Activated CD8-positive, alpha-beta memory T cell treated with anti-CD3 and anti-CD28 coated beads, Interleukin-2, amount 50 U/mL, for 4 hours (primary cell): ENCODE results near the gene CRADD.
"Not testable (repeated sequence)": the region's sequence is repeated elsewhere in the genome, so short reads cannot be mapped to it uniquely, and the experiment has no call there.

ENCODE experiments used
- DNase-seq: peaks from one replicate; pipeline ENCODE4 v3.0.0-alpha.2; 2020

CRADD gene

DNA sequence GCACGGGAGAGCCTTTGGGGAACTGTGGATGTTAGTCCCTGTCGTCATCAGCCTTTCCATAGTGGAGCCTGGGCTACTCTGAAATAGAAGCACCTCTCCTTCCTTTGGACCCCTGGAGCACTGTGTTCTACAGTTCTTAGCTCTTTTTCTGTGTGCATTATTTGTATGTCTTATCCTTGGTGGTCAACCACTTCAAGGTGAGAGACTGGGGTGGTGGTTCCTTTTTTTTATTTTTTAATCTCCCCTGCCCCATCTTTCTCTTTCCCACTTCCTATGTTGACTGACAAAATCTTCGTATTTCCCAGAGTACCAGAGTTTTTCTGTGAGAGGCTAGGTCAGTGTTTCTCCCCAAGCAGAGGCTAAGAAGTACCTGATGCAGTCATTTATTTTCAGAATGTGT lies 111.7 kb downstream of the CRADD start:
- DNase-seq = no peak

DNA sequence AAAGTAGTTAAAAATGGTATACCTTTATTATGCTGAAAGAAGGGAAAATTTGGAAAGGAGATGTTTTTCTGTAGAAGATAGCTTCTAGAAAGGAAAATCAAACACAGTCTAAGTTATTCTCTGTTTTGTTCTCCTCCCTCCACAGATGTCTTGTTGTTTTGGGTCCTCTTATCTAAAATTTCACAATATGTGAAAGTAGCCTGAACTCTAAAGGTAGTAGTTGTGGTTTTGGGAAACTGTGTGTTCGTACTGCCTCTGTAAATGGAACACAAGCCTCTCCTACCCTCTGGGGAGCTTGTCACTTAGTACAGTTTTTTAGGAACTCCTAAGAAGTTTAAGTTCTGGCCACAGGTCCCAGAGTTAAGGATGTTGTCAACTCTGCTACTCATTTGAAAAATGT lies 112.6 kb downstream of the CRADD start:
- no peak for DNase-seq

DNA sequence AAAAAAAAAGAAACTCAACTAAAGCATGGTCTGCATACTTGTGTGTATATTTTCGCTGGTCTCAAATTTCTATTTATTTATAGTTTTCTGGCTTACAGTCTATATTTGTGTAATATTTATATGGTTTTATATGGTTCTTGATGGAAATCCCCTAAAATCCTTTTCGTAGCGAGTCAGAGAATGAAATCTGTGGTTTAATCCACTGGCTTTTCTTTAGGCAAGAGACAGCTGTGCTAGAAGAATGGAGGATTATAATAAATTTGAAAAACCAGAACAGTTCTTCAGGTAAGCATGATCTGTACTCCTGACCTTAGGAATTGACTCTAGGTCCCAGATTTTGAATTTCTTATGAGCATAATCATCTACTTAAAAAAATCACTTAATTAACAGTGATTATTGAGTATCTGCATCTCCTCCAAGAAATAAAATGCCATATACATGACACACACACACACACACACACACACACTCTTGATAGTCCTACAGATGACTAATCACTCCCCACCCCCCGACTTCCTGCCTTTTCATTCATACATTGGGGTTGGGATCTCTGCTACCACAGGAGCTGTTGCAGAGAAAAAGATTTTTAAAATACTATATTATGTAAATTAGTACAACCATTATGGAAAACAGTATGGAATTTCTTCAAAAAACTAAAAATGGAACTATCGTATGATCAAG lies 113.4 kb downstream of the CRADD start:
- peak; percentile 26 for DNase-seq

DNA sequence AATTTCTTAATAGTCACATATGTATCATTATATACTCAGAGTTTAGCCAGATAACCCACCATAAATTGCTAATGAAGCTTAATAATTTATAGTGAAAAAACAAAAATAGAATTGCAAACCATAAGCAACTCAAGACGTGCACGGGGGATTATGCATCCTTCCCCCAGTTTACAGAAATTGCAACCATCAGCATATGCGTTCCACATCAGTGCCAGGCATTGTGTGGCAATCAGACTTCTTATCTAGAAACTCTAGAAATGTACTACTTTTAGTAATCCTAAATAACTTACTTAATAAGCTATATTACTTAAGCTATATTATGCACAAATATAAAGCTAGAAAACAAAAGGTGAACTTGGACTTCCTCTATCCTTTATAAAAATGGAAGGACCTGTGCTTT lies 115.8 kb downstream of the CRADD start:
- no peak for DNase-seq

DNA sequence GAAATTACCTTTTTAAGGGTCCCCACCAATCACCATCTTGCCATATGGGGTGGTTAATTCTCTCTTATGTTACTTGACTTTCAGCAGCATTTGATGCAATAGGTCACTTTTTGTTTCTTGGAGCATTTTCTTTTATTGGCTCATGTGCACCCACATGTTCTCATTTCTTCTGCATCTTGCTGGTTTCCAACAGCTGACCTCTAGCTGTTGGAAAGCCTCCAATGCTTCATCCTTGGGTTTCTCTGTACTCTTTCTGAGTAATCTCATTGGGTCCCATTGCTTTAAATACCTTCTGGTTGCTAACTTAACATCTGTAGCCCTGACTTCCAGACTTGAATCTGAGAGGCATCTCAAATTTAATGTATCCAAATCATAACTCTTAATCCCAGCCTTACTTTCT lies 116.8 kb downstream of the CRADD start:
- DNase-seq = no peak

DNA sequence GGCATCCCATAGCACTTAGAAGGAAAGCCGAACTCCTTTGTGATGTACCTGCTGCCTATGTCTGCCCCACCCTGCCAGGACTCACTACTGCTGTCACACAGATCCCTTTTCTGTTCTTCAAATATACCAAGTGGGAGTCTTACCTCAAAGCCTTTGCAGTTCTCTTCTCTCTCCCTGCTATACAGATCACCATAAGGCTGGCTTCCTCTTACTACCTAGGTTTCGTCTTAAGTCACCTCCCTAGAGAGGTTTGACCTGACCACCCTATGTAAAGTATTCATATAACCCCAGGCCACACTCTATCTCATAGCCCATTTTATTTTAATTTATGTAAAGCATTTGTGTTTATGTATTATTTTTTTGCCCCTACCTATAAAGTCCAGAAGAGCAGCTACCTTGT lies 117.6 kb downstream of the CRADD start:
- no peak for DNase-seq

DNA sequence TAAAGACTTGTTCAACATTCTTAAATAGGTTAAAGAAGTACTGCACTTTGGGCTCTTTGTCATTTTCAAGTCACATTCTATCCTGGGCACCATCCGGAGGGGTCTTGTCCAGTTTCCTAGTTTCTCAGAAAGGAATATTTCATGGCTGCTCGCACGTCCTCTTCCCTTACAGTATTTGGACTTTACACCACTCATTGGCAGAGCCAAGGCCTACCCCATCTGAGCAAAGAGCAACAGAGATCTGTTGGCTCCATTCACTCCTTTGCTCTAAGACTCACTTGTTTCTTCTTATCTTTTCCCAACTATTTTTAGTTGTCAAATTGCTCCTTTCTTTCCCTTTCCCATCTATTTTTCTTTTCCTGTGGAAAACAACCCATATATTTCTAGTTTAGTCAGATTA lies 118.2 kb downstream of the CRADD start:
- no peak for DNase-seq

DNA sequence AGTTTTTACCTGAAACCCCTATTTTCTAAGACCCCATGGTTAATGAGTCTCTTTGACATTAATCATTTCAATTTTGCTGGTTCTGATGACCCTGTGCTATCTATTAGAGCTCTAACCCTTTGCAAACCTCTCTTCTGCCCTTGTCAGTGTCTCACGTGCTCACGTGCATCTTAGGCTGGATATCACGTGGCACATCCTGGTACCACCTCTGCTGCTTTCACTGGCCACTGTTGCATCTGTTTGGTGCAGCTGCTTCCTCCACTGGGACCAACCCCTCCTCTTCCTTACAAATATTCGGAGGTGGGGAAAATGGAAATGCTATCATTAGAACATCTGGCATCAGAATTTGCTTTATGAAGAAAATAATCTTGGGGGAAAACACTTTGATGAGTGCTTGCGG lies 119.6 kb downstream of the CRADD start:
- DNase-seq = no peak

DNA sequence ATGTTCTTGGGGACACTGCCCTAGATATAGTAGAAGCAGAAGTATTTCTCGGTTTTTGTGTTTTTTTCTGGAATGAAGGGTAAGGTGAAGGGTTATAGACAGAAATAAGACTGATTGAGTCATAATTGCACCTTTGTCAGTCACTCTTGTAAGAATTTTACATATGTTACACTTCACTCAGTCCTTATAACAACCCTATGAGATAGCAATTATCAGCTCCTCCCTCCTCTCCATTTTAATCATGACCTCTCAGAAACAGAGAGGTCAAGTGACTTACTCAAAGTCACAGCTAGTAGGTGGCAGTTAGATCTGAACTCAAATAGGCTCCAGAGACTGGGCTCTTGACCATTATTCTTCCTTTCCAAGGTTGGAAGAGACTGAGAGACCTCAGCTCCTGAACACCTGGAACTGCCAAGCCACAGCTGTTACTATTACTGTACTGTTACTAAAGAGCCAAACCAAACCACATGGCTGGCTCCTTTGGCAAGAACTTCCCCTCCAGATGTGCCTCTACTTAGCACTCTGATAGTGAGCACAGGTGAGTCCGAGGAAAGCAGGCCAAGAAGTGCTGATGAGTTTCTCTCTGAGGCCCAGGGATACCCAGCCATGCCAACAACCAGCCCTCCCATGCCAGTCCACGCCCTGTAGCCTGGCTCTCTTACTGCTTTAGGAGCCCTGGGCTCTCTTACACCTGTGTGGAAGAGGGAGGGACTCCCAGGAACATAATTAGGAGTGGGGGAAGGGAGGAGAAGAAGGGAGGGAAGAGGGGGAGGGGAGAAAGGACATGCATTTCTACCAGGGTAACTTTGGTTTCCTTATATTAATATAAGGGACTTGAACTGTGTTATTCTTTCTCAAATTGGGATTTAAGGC lies 121.3 kb downstream of the CRADD start:
- no peak for DNase-seq

DNA sequence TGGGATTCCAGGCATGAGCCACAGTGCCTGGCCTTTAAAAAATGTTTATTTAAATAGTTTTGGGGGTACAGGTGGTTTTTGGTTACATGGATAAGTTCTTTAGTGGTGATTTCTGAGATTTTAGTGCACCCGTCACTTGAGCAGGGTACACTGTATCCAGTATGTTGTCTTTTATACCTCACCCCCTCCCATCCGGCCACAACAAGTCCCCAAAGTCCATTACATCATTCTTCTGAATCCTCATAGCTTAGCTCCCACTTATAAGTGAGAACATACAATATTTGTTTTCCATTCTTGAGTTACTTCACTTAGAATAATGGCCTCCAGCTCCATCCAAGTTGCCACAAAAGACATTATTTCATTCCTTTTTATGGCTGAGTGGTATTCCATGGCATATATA lies 124.5 kb downstream of the CRADD start:
- DNase-seq = not testable (repeated sequence)

DNA sequence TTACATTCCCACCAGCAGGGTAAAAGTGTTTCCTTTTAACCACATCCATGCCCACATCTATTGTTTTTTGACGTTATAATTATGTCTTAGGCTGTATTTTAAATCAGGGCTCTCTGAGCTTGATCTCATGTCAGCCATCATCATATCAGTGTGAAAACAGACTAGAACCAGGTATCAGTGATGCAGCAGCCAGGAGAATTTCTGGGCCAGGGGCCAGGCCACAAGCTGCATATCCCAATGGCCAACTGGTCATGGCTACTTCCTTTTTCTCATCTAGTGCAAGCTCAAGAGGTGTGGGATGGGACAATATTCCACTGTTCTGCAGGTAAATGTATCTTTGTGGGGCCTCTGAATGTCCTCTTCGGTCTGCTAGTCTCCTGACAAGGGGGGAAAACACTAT lies 125.1 kb downstream of the CRADD start:
- DNase-seq = no peak

DNA sequence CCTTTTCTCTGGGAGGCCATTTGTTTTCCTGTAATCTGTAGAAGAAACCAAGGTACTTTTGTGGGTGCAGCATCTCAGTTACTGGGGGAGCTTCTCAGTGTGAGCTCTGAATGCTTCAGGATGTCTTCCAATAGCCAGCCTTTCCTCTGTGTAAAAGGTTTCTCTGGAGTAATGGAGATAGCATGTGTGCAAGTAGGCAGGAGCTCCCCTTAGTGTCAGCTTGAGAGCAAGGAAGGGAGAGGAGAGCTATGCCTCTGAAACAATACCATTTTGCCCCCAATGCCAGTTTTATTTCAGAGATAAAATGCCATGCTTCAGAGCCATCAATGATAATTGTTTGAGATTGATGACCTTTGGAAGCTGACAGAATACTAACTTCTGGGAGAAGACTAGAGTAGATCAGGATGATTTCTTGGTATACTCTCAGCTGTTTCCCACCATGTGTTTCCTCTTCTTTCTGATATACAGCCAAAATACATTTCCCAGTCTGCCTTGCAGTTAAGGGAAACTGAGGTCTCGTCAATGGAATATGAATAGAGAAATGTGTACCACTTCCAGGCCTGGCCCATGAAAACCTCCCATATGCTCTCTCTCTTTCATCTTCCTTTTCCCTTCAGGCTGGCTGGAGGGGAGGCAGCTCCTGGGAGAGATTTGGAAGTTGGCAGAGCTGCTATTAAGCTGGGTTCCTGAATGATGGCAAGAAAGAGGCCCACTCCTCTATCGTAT lies 125.7 kb downstream of the CRADD start:
- no peak for DNase-seq

DNA sequence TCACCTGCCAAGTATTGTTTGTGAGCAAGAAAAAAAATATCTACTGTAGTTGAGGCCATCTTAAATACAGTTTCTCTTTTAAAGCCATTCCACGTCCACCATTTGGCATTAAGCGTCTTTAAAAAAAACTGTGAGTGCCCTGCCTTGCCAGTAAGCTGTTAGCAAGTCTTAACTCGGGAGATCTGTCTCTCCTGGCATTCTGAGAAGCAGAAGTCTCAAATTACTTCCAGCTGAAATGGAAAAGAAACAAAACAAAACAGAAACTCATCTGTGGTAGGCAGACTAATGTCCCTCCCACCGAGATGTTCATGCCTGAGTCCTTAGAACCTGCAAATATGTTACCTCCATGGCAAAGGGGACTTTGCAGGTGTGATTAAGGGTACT lies 126.2 kb downstream of the CRADD start:
- DNase-seq = no peak

DNA sequence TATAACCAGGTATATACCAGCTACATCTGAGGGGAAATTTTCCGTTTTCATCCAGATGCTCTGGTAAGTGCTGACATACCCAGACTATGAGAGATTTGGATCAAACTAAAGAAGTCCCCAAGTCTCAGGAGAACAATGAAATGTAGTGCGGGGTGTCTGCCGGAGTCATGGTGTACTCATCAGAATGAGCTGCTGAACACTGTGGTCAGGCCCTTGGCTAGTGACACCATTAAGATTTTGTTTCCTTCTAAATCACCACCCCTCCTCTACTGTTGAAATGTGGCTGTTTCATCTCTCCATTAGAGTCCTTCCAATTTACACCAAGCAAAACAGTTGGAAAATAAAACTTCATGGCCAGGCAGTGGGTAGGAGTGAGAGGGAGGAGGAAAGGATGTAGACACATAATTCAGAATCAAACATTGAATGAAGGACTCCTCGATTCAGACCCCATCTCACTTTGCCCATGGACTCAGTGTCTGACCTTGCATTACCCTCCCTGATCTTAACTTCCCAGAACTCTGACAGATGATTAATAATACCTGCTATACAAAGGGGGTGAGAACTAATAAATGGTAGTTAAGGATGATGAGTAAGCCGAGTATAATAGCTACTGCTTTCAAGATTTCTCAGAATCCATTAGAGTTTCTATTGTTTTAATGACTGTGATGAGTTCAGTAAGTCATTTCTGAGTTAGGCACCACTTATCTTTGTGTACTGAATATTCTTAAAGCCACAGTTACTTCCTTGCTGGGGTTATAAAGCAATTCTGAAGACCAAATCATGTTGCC lies 127.4 kb downstream of the CRADD start:
- no peak for DNase-seq

DNA sequence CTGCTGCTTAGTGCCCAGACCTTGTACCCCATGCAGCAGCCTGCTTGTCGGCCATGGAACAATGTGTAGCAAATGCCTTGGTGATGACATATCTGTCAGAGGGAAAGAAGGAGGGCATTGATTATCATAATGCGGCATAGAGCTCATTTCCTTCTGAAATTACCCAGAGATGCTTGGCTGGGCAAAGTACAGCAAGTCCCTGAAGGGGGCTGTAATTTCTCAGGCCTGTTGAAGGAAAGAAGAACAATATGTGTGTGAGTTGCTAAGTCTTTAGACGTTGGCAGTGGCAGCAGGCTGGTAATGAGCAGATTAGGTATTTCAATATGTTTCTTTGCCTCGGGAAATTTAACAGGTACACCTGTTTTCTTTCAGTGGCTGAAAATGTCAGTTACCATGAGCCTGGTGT lies 128.6 kb downstream of the CRADD start:
- DNase-seq = no peak

DNA sequence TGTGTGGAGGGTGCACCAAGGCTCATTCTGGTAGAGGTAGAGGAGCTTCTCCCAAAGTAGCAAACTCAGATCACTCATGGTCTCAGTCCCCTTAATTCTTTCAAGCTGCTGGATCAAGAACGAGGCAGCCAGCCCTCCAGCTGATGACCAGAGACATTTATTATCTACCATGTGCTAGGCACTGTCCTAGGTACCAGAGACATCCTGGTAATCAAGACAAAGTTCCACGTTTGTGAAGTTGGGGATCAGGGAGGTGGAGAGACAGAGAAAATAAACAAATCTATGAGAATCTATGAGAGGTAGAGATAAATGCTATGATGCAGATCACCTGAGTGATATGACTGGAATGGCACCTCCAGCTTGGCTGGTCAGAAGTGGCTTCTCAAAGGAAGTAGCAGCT lies 130.2 kb downstream of the CRADD start:
- DNase-seq = no peak

DNA sequence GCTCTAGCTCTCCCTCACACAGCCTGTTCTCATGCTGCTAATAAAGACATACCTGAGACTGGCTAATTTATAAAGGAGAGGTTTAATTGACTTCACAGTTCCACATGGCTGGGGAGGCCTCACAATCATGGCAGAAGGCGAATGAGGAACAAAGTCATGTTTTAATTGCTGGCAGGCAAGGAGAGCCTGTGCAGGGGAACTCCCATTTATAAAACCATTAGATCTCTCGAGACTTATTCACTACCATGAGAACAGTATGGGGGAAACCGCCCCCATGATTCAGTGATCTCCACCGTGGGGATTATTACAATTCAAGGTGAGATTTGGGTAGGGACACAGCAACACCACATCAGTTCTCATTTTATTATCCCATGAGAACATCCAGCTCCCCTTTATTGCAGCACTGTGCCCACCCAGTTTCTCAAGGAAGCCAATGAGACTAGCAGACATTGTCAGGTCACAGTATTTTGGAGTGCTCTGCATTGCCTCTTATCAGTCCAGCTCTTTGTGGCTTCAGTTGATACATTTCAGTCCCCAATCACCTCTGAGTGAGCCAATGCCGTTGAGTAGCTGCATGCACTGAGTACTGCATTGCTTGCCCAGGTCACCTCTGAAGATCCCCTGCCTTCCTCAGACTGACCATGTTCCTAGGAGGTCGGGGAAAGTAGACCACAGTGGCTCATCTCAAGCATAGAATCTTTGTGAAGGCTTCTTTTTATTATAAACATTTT lies 131.2 kb downstream of the CRADD start:
- no peak for DNase-seq

DNA sequence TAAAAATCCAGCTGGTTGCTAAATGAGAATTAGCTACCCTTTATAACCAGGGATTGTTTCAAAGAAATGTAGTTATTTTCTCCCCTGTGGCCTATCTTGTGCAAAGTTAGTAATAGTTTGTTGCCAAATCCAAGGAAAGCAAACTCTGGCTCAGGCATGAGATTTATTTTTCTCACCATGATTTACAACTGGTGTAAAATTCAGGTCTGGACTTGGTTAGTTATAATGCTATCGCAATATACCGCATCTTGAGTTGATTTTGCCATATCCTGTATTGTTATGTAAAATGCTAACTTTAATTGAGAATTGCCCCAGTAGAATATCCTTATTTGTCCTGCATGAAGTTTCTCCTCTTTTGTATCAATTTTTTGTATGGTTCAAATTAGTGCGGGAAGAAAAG lies 135.5 kb downstream of the CRADD start:
- DNase-seq = no peak

DNA sequence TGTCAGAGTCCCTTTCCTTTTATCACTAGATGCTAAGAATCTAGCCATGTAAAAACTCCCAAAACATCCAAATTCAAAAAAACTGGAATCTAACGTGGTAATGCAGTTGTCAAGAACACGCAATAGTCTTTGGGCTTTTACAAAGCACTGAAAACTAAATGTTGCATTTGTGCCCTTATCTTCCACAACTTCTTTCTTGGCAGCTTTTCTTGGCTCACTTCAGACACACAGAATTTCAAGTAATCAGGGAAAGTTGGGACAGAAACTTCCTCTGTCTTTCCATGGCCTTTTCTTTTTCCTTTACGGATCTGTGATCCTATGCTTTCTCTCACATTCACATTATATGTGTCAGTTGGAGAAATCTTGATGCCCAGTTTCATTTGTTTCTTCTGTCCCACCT lies 136.0 kb downstream of the CRADD start:
- no peak for DNase-seq

DNA sequence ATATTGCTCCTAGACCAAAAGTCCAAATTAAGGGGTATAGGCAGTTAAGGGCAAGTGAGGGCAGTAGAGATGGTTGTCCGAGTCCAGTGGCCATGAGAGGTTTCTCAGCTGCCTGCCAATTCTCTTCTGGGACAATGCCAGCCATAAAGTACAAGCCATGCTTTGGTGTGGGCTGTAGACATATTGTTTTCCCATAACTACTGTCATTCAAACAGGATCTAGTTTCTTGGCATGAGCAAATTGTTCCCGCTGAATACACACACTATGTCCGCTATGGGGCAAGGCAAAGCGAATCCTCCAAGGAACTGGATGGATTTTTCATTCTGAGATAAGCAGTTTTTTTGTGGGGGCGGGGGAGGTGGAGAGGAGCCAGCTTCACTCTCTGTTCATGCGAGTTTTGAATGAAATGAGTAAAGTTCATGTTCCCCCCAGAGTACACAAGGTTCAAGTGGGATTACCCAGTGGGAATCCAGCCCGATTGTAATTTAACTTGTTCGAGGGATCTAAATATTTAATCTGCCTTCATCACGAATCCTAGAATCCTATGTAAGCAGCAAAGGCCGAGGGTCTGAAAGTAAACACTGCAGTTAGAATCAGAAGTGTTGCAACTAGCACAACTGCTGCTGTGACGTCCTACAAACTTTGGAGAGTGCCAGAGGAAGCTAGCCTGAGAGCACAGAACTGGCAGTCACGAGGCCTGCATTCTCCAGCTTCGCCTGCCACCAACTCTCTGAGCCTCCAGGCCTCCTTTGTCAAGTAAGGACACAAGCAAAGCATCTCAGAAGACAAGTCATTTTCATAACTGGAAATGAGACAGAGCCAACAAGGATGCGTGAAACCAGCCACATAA lies 137.0 kb downstream of the CRADD start:
- no peak for DNase-seq

DNA sequence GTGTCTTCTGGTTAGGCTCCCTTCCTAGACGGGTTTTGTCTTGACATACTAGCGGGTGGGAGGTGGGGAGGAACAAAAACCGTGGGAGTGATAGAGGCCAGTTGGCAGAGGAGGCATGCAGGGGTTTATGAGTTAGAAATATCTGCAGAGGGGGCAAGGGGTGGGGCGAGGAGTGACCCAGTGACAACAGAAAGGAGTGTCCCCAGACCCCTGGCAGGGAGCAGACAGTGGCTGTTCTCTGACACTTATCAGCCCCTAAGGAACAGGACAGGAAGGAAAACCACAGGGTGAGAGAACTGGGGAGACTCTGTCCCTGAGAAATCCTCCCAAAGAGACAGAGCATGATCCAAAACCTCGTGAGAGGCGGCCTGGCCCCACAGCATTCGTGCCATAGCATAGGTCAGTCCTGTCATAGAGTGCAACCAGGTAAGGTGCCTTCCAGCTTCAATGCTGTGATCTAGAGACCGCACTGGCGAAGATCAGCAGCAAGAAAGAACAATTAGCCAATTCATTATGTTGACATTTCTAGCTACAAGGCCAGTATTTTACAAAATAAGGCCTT lies 141.4 kb downstream of the CRADD start:
- no peak for DNase-seq
